ENCODE measurements around the gene LRRC8C. TPM values are rescaled to one million over a fixed set of nuclear protein-coding genes. Genes with fewer than 3 reads are reported as not detected.
A peak's percentile ranks its signal among the peaks of the same experiment; 100 is the strongest.

Gene LRRC8C
- total and polyA plus RNA-seq, 8 donors, result 8.3 to 11.6 (median 9.2) TPM

GRCh38 chr1:89610457-89611011 is 22.4 kb upstream of the LRRC8C start:
- ATAC-seq, result no peak
- no peaks in the 10 kb centered on the region for H3K36me3 ChIP-seq
- no peaks in the 10 kb centered on the region for H3K27me3 ChIP-seq
- DNase-seq, result peak in 1 of 4 donors; percentile 75
- intact Hi-C loops (cut with DNase I), result no loop called here
- no peak overlapping the region for H3K4me3 ChIP-seq
- no peaks in the 10 kb centered on the region for H3K9me3 ChIP-seq
- H3K4me1 ChIP-seq, result peaks cover 5 to 11% of the 10 kb centered on the region in 2 donors
- TF ChIP-seq CTCF (IDR thresholded peaks at IDR 0.05), result no peak
- no peak overlapping the region for H3K27ac ChIP-seq

- Histone ChIP-seq H3K4me3 (no peak overlapping the region), H3K4me1 (peaks cover 0 to 5% of the 10 kb centered on the region in 2 donors), H3K27ac (no peak overlapping the region), H3K9me3 (no peaks in the 10 kb centered on the region), H3K36me3 (no peaks in the 10 kb centered on the region), H3K27me3 (no peaks in the 10 kb centered on the region)
- ATAC-seq (no peak), DNase-seq (no peak)
- TF ChIP-seq CTCF (IDR thresholded peaks at IDR 0.05), result no peak
- intact Hi-C loops (cut with DNase I), result no loop called here
These were observed 21.2 kb upstream of the LRRC8C start for GRCh38 chr1:89611721-89612120.

GRCh38 chr1:89613928-89614327 is 19.0 kb upstream of the LRRC8C start:
- no peak overlapping the region for H3K4me3 ChIP-seq
- ATAC-seq (no peak), DNase-seq (no peak)
- H3K9me3 ChIP-seq, result peaks cover 0 to 5% of the 10 kb centered on the region in 2 donors
- no peak overlapping the region for H3K27ac ChIP-seq
- TF ChIP-seq CTCF (IDR thresholded peaks at IDR 0.05), result no peak
- no peaks in the 10 kb centered on the region for H3K4me1 ChIP-seq
- intact Hi-C loops (cut with DNase I), result no loop called here
- no peaks in the 10 kb centered on the region for H3K27me3 ChIP-seq
- H3K36me3 ChIP-seq, result no peaks in the 10 kb centered on the region

- ATAC-seq (peak; percentile 41), DNase-seq (no peak)
- H3K4me1 ChIP-seq, result no peaks in the 10 kb centered on the region
- no peak overlapping the region for H3K27ac ChIP-seq
- no peaks in the 10 kb centered on the region for H3K27me3 ChIP-seq
- peaks cover 0 to 5% of the 10 kb centered on the region in 2 donors for H3K9me3 ChIP-seq
- intact Hi-C loops (cut with DNase I), result no loop called here
- no peak overlapping the region for H3K4me3 ChIP-seq
- no peaks in the 10 kb centered on the region for H3K36me3 ChIP-seq
- peak; percentile 25 to 65 for TF ChIP-seq CTCF (IDR thresholded peaks at IDR 0.05)
These were observed 17.0 kb upstream of the LRRC8C start for GRCh38 chr1:89615676-89616598.

- intact Hi-C loops (cut with DNase I), result no loop called here
- no peaks in the 10 kb centered on the region for H3K36me3 ChIP-seq
- no peak for ATAC-seq
These were observed 15.9 kb upstream of the LRRC8C start for GRCh38 chr1:89616844-89617627.

More at GRCh38 chr1:89616844-89617627, 15.9 kb upstream of the LRRC8C start:
- no peaks in the 10 kb centered on the region for H3K27me3 ChIP-seq
- H3K27ac ChIP-seq, result no peak overlapping the region
- TF ChIP-seq CTCF (IDR thresholded peaks at IDR 0.05), result no peak
- no peak overlapping the region for H3K4me3 ChIP-seq
- no peak for DNase-seq
- peaks cover 0 to 5% of the 10 kb centered on the region in 2 donors for H3K9me3 ChIP-seq
- no peaks in the 10 kb centered on the region for H3K4me1 ChIP-seq
